Esophagus squamous epithelium (tissue), 4 donors: ENCODE data around the gene ZNF655.
"Not testable (repeated sequence)": the region's sequence is repeated elsewhere in the genome, so short reads cannot be mapped to it uniquely, and the experiment has no call there.

Experiments
- CTCF ChIP-seq, 6 experiments: fragments of 450-650 bp in 4 of 6; fragments of 200-600 bp in 2 of 6; sonication (generic) in 2 of 6; IDR thresholded peaks; one replicate each; pipeline ENCODE4 v1.5.1; 2016 to 2019; ENCODE audit warnings: antibody characterized with exemption in 6 of 6, mild to moderate bottlenecking in 4 of 6, moderate library complexity in 4 of 6
- POLR2A ChIP-seq, 4 donors: fragments of 450-650 bp; IDR thresholded peaks; one replicate each; pipeline ENCODE4 v1.6.1; 2017; ENCODE audit warnings: antibody characterized with exemption in 4 of 4, mild to moderate bottlenecking in 4 of 4, moderate library complexity in 3 of 4

- TF ChIP-seq CTCF, POLR2A (IDR thresholded peaks at IDR 0.05): not testable (repeated sequence)
Observed at GRCh38 chr7:99568770-99569169, 10.3 kb downstream of the ZNF655 start.
